Chondrocyte (in vitro differentiated cells): ENCODE results near the gene CEP55. TPM values are rescaled to one million over a fixed set of nuclear protein-coding genes. Genes with fewer than 3 reads are reported as not detected.
A peak's percentile ranks its signal among the peaks of the same experiment; 100 is the strongest.

Experiments
- DNase-seq: peaks from one replicate; pipeline ENCODE4 v3.0.0; 2021; ENCODE audit warnings: mixed read lengths, low spot score
- H3K27ac Mint-ChIP-seq: one replicate; pipeline ENCODE4 v1.8.0; 2021; ENCODE audit warnings: mild to moderate bottlenecking, moderate library complexity, mixed read lengths; ENCODE audit not compliant: unreplicated experiment
- H3K27me3 Mint-ChIP-seq: 2 replicates; pipeline ENCODE4 v1.8.0; 2021; ENCODE audit warnings: low read depth, mixed read lengths
- H3K36me3 Mint-ChIP-seq: 2 replicates; pipeline ENCODE4 v1.8.0; 2021; ENCODE audit warnings: low read depth, mixed read lengths
- H3K4me1 Mint-ChIP-seq: 2 replicates; pipeline ENCODE4 v1.8.0; 2021; ENCODE audit warnings: low read depth, mild to moderate bottlenecking, mixed read lengths
- H3K4me3 Mint-ChIP-seq: one replicate; pipeline ENCODE4 v1.8.0; 2021; ENCODE audit warnings: mild to moderate bottlenecking, moderate library complexity, mixed read lengths; ENCODE audit not compliant: unreplicated experiment
- H3K9me3 Mint-ChIP-seq: 2 replicates; pipeline ENCODE4 v1.8.0; 2021; ENCODE audit warnings: low read depth, mixed read lengths
- CTCF ChIP-seq: fragments of 200-600 bp; sonication (generic); IDR thresholded peaks from 2 replicates; pipeline ENCODE4 v1.5.0; 2021; ENCODE audit warnings: antibody characterized with exemption, mild to moderate bottlenecking, moderate library complexity
- long read RNA-seq: library from polyadenylated mRNA; stranded (forward); transcript quantifications from one replicate; pipeline ENCODE4 v2.0.0, GENCODE V29; 2021
- total RNA-seq: library from RNA; stranded (reverse); gene quantifications from 3 replicates; pipeline ENCODE4 v1.2.1, GENCODE V29; 2021

Gene CEP55
- 7.5 to 9.3 TPM (median 8.4 TPM) in 3 replicates for total RNA-seq
- long read RNA-seq, transcript CEP55-201 (9 exons, 2,638 nt) = major isoform, 16 of 19 reads
- long read RNA-seq, partial matches to known transcripts = 2 of 19 reads
- long read RNA-seq, other reads (novel, unspliced or antisense) = 1 of 19 reads

- Mint-ChIP-seq H3K27ac (peak within 1 kb of the TSS; percentile 96), H3K4me1 (peaks cover 25% of the 10 kb centered on the region), H3K9me3 (no peaks in the 10 kb centered on the region), H3K4me3 (peak within 1 kb of the TSS; percentile 88), H3K36me3 (no peaks in the 10 kb centered on the region), H3K27me3 (no peaks in the 10 kb centered on the region)
- no peak for TF ChIP-seq CTCF
- peak; percentile 98 for DNase-seq
These were observed at the start of gene CEP55 for GRCh38 chr10:93496322-93497041. CEP55 (plus strand) TSS chr10:93496612; CDS start chr10:93500052, 3,440 bp downstream.

- H3K27ac Mint-ChIP-seq = peak overlapping the region; percentile 100
- peaks cover 42% of the 10 kb centered on the region for H3K36me3 Mint-ChIP-seq
- H3K9me3 Mint-ChIP-seq = no peaks in the 10 kb centered on the region
- no peak for TF ChIP-seq CTCF
- H3K4me1 Mint-ChIP-seq = peaks cover 65% of the 10 kb centered on the region
- no peaks in the 10 kb centered on the region for H3K27me3 Mint-ChIP-seq
- DNase-seq = no peak
- no peak overlapping the region for H3K4me3 Mint-ChIP-seq
These were observed 49.4 kb upstream of the CEP55 start for GRCh38 chr10:93447019-93447418.

GRCh38 chr10:93447970-93448369 is 48.4 kb upstream of the CEP55 start:
- Mint-ChIP-seq H3K27ac (peak overlapping the region; percentile 100), H3K36me3 (peaks cover 47% of the 10 kb centered on the region), H3K9me3 (no peaks in the 10 kb centered on the region), H3K27me3 (no peaks in the 10 kb centered on the region), H3K4me3 (no peak overlapping the region), H3K4me1 (peaks cover 63% of the 10 kb centered on the region)
- DNase-seq = no peak
- TF ChIP-seq CTCF = no peak

- peak overlapping the region; percentile 50 for H3K27ac Mint-ChIP-seq
- no peak for TF ChIP-seq CTCF
These were observed 45.0 kb upstream of the CEP55 start for GRCh38 chr10:93451244-93451947.

GRCh38 chr10:93452143-93452542 is 44.3 kb upstream of the CEP55 start:
- no peaks in the 10 kb centered on the region for H3K9me3 Mint-ChIP-seq
- peak overlapping the region; percentile 68 for H3K27ac Mint-ChIP-seq
- peaks cover 38% of the 10 kb centered on the region for H3K4me1 Mint-ChIP-seq
- TF ChIP-seq CTCF = no peak
- peaks cover 43% of the 10 kb centered on the region for H3K36me3 Mint-ChIP-seq
- no peaks in the 10 kb centered on the region for H3K27me3 Mint-ChIP-seq
- H3K4me3 Mint-ChIP-seq = no peak overlapping the region
- no peak for DNase-seq

More at GRCh38 chr10:93451244-93451947, 45.0 kb upstream of the CEP55 start:
- no peaks in the 10 kb centered on the region for H3K9me3 Mint-ChIP-seq
- H3K4me3 Mint-ChIP-seq = no peak overlapping the region
- no peaks in the 10 kb centered on the region for H3K27me3 Mint-ChIP-seq
- H3K4me1 Mint-ChIP-seq = peaks cover 38% of the 10 kb centered on the region
- H3K36me3 Mint-ChIP-seq = peaks cover 41% of the 10 kb centered on the region
- no peak for DNase-seq
